Frontal cortex (tissue), 4 donors: ENCODE measurements around the gene CETP. TPM values are rescaled to one million over a fixed set of nuclear protein-coding genes. Genes with fewer than 3 reads are reported as not detected.

ENCODE experiments used
- DNase-seq, 2 donors: peaks; one replicate each; pipeline ENCODE4 v3.0.0; 2012; ENCODE audit warnings: low spot score in 2 of 2
- FAIRE-seq: peaks from 2 replicates; lab custom pipeline; 2012; peaks lifted over from hg19 to GRCh38; lab: Jason Lieb, UNC
- total RNA-seq: library from RNA; depleted of rRNA; stranded (reverse); fragments of >200 nt; gene quantifications from one replicate; pipeline ENCODE4 v1.2.3, GENCODE V29; 2014
- donor health status: control.
- donor health status: control.
- donor health status: control.

The CETP gene
- total RNA-seq, 1 donor from 2014 or later: 0.82 TPM

DNA sequence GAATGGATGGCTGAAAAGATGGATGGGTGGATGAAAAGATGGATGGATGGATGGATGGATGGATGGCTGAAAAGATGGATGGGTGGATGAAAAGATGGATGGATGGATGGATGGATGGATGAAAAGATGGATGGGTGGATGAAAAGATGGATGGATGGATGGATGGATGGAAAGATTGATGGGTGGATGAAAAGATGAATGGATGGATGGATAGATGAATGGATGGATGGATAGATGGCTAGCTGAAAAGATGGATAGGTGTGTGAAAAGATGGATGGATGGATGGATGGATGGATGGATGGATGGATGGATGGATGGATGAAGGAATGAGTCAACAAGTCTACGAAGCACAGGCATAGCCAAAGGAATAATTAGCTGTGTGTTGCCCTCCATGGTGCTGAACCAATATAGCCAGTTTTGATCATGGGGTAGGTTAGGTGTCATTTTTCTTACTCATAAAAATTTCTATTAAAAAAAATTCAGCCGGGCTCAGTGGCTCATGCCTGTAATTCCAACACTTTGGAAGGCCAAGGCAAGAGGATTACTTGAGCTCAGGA lies 68.7 kb downstream of the CETP start:
- no peak for FAIRE-seq

DNA sequence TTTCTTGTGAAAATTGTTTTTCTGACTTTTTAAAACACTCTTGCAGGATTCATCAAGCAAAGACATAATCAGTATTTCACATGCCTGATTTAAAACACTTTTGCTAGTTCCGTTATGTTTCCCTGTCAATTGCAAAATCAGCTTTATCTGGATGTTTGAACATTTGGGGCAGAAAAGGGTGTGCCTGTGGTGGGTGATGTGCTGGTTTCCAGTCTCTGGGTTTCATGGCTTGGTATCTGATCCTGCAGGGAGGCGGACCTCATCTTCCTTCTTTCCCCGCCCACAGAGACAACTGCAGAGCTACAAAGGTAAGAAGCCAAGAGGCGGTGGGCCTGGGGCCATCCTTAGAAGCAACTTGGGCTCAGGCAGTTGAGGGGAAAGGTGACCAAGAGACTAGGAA lies 69.4 kb downstream of the CETP start:
- DNase-seq (no peak), FAIRE-seq (no peak)

More for the DNA sequence above, 68.7 kb downstream of the CETP start:
- no peak for DNase-seq

DNA sequence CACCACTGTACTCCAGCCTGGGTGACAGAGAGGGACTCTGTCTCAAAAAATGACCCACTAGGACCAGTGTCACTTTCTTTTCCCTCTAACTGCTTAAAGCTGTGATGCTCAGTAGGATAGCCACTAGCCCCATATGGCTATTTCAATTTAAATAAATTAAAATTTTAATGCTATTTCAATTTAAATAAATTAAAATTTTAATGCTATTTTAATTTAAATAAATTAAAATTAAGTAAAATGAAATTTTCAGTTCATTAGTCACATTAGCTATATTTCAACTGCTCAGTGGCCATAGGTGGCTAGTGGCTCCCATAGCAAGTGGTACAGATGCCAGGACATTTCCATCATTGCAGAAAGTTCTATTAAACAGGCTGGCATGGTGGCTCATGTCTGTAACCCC lies 70.6 kb downstream of the CETP start:
- DNase-seq (no peak), FAIRE-seq (no peak)

DNA sequence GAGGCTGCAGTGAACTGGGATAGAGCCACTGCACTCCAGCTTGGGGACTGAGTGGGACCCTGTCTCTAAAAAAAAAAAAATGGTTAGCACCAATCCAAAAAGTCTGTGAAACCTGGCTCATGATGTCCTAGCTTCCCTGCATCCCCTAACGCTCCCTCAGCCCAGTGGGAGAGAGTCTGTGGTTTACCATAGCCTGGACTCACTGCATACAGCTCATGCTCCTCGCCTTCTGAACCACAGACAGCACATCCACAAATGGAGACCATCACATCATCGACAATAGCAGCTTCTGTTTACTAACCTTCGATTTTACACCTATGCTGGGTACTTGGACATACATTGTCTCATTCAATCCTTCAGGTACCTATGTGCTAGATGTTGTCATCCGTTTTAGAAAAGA lies 71.2 kb downstream of the CETP start:
- DNase-seq (no peak), FAIRE-seq (no peak)

Other genes with a start within 250 kb of the CETP start
- 219 TPM for gene NUP93, start 231.8 kb upstream of the CETP start, total RNA-seq
- gene SLC12A3, start 96.7 kb upstream of the CETP start, total RNA-seq: not detected
- 42.0 TPM for gene HERPUD1, start 29.8 kb upstream of the CETP start, total RNA-seq
- 0.41 TPM for gene NLRC5, start 27.6 kb downstream of the CETP start, total RNA-seq
- gene CPNE2, start 130.6 kb downstream of the CETP start, total RNA-seq: 44.8 TPM
- gene PSME3IP1, start 224.1 kb downstream of the CETP start, total RNA-seq: 142 TPM
- 69.7 TPM for gene RSPRY1, start 224.4 kb downstream of the CETP start, total RNA-seq